Cerebellar cortex (tissue), 1 donor: ENCODE measurements around the gene RNF181.
A peak's percentile ranks its signal among the peaks of the same experiment; 100 is the strongest.
"Not testable (repeated sequence)": the region's sequence is repeated elsewhere in the genome, so short reads cannot be mapped to it uniquely, and the experiment has no call there.

Experiments used
- DNase-seq: peaks from one replicate; pipeline ENCODE4 v3.0.0-alpha.2; 2015; ENCODE audit warnings: low spot score

The RNF181 gene, protein sequence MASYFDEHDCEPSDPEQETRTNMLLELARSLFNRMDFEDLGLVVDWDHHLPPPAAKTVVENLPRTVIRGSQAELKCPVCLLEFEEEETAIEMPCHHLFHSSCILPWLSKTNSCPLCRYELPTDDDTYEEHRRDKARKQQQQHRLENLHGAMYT

DNA sequence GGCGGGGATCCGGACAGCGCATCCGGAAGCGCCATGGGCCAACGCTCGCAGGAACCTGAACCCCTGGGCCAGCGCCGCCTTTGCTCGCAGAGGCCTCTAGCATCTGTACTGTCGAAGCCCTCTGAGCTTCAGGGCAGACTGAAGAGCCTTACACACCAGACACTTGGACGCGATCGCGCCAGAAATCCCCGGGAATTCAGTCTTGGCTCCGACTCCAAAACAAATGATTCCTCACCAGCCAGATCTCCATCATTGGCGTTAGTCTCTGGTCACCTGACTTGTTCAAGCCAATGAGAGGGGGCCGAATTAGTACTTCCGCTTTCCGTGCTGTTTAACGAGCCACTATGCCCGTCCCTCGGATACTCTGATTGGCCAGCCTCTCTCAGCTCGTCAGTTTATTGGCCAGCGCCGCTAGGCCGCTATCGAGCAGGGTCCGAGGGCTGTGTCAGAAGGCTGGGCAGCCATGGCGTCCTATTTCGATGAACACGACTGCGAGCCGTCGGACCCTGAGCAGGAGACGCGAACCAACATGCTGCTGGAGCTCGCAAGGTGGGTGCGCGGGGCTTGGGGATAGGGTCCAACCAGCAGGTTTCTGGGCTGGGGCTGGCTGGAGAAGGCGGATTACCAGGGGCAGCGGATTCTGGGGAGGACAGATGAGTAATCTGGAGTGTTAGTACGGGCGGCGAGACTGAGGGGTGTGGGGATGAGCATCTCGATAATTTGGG, at the start of gene RNF181:
RNF181 (plus strand) TSS at position 445 of the 725 bp plus-strand sequence; CDS start at position 464, 19 bp downstream.
- DNase-seq, result peak; percentile 100

DNA sequence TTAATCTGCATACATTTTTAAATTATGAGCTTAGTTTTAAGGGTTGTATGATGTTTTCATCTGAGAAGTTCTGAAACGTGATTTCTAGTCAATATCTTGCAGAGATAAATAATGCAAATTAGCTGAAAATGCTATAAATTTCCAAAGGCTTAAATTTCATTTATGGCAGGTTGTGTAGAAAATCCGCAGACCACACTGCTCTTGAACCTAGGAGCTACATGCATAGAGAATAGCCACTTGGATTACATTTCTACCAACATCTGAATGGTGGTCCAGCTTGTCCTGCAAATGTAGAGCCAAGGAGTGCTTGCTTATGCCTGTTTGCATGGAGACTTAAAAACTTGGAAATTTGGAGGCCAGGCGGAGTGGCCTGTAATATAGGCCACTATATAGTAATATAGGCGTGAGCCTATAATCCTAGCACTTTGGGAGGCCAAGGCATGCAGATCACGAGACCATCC, 49.7 kb upstream of the RNF181 start:
- DNase-seq, result peak; percentile 53

DNA sequence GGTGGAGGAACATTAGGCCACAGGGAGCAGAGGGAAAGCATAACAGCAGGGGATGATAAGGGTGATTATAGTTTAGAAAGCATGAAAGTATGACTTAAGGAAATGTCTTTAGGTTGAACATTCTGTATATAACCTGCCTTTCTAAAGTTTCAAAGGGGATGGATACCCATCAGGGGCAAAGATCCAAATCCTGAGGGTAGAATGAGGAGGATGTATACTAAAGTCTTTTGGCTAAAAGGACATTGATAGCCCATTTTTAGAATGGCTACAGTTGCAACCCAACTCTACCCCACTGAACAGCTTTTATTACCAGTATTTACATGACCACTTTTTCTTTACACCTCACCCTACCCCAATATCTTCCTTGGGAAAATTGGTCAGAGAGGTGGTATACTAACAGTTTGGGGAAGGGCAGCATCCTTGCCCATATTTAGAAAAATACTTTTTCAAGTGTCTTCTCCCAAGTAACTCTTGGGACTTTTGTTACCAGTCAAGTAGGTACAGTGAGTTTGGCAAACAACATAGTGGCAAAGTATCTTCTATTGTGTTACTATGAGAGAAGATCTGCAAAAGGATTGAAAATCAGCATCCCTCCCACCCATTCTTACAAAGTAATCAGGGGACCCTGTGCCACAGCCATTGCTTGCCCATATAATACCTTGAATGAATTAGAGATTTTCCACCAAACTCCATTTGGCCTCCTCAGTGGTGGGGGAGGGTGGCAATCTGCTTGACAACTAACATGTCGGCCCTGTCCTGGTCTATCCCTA, 48.3 kb upstream of the RNF181 start:
- no peak for DNase-seq

DNA sequence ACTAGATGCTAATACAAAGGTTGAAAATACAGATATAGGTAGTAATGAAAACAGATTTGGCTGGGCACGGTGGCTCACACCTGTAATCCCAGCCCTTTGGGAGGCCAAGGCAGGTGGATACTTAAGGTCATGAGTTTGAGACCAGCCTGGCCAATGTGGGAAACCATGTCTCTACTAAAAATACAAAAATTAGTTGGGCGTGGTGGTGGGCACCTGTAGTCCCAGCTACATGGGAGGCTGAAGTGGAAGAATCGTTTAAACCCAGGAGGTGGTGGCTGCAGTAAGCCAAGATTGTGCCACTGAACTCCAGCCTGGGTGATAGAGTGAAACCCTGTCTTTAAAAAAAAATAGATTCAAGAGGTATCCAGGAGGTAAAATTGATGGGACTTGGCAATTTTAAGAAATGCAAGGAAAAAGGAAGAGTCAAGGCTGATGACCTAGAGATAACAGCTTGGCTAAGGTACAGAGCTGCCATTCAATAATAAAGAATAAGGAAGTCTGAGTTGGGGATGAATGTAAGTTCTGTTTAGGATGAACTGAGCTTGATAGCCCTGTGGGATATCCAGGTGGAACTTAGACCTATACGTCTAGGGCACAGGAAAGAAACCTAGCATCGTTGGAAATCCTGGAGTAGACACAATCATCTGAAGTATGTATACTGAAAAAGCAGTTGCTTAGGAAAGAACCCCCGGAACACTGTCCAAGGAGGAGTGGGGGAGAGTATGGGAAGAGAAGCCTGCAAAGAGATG, 47.5 kb upstream of the RNF181 start:
- DNase-seq, result no peak

DNA sequence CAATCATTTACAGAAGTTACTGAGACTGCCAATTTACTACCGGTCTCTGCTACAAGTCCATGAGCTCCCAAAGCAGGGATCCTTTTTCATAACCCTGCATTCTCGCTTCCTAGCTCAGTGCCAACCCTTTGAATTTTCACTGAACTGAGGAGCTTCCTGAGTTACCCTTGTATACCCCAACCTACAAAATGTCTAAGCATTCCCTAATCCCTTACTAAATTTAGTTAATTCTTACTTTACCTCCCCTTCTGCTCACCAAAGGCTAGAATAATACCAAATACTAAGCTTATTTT, 47.0 kb upstream of the RNF181 start:
- no peak for DNase-seq

DNA sequence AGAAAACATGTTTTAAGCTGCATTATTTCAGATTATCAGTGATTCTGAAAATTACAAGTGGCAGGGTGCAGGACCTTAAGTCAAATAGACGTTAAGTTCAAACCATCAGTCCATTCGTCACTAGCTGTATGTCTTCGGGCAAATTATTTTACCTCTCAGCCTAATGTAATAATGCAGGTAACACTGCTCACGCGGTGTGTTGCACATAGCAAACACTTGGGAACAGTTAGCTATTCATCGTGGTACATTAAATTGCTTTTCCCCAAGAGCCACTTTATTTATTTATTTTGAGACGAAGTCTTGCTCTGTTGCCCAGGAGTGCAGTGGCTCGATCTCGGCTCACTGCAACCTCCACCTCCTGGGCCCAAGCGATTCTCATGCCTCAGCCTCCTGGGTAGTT, 46.5 kb upstream of the RNF181 start:
- DNase-seq, result no peak

DNA sequence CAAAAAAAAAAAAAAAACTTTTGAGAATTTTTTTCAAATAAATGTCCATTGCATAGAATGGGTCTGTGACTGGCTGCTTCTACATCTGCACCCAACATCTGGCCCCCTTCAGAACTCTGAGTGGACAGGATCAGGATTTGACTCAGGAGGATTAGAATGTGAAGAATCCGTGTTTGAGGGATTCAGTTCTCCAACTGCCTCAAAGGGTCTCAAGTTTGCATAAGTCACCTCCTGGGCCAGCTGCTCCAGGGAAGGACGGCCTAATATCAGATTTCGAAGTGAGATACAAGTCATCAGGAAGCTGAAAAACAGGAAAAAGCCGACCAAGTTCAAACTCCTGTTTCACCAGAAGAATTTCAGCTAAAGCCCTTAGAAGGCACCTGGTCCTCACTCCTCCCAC, 45.7 kb upstream of the RNF181 start:
- DNase-seq, result no peak

DNA sequence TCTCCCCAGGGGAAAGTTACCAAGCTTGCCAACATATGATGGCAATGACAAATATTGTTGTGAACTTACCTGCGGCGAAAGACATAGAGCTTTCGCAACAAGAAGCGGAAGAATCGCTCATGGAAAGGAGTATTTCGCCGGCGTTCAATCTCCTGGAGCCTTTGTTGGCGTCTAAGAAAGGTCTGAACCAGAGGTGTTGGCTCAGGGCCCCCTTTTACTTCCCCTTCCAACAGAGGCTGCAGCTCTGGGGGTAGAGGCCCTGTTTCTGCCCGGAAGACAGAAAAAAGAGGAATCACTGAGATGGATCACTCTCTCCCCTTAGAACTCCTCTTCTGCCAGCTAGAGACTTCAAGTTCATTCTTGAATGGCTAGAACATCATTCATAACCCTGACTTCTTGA, 45.1 kb upstream of the RNF181 start:
- DNase-seq, result no peak

DNA sequence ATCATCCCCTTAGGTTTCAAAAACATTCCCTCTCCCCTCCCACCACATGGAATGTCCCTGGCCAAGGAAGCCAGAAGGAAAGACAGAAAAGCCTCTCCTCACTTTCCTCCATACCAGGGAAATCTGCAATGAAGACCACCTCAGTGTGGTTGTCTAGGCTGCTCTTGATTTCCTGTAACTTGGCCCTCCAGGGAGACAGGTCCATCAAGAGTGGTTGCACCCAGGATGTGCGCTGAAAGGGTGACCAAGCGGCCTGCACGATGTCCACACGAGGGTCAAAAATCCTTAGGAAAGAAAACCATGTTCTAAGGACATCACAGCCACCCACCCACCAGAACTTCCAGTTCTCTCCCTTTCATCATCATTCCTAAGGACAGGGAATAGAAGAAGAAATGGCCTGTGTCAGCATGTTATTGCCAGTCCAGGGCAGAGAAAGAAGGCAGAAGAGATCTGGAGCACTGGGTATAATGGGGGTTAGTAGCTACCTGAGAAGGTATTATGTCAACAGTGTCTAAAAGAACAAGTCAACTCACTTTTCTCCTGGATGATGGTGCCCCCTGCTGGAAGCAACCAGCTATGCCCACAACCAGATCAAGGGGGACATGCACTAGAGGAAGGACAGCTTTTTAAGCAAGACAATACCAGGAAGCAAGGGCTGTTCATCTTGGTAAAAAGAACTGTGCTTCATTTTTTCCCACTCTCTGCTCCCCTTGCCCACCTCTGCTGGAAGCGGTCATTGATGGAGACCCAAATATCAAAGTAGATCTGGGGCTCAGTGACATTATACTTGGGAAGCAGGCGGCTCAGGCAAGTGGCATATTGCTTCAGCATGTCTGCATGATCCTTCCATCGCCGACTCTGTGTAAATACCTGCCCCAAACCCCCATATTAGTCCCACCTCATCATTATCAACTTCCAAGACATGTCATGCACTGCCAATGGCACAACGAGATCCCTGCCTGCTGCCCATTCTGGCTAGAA, 43.6 kb upstream of the RNF181 start:
- DNase-seq, result peak; percentile 92

DNA sequence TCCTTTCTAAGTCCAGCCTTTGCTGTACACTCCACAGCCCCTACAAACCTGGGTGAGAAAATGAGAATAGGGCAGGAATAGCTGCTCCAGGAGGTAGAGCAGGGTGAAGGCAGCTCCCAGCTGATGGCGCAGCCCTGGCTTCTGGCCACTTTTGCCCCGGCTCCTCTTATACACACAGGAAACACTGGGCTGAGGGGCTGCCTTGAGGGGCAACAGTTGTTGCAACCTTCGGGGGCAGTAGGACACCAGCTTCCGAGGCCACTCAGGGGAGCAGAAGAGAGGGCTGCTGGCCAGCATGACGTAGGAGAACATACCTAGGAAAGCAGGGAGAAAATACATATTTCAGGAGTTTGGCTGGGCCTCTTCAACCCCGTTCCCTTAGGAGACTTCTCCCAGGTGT, 42.4 kb upstream of the RNF181 start:
- DNase-seq, result no peak

DNA sequence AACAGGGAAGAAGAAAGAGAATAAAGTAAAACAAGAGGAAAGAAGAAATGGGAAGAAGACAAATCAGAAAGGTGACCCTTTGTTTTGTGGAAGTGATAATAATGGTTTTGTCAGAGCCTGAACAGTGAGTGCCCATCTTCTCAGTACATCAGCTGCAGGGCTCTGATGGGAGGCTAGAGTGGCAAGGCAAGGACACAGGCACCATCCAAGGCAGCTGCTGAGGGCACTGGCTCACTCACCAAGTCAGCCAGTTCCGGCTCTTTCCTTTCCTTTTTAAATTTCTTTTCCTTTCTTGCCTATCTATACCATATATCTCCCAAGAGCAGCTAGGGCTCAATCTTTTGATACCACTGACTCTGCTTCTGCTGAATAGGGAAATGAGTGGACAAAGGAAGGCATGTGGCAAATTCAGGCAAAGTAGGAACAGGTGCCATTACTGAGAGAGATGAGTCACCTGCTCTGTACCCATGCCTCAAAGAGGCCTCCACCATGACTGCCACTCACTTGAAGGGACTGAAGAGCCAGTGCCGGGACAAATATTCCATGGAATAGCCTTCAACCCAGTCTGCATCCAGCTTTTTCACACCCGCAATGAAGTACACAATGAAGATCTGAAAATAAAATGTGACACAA, 40.4 kb upstream of the RNF181 start:
- no peak for DNase-seq

DNA sequence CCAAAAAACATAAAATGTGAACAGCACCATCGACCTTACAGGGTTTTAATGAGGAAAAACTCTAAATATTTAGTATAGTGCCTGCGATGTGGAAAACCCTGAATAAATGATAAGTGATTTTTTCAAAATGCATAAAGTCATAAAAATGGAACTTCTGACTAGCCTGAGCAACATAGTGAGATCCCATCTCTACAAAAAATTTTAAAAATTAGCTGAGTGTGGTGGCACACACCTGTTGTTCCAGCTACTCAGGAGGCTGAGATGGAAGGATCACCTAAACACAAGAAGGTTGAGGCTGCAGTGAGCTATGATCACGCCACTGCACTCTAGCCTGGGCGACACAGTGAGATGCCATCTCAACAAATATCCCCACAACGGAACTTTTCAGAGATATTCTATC, 38.4 kb upstream of the RNF181 start:
- DNase-seq, result no peak

DNA sequence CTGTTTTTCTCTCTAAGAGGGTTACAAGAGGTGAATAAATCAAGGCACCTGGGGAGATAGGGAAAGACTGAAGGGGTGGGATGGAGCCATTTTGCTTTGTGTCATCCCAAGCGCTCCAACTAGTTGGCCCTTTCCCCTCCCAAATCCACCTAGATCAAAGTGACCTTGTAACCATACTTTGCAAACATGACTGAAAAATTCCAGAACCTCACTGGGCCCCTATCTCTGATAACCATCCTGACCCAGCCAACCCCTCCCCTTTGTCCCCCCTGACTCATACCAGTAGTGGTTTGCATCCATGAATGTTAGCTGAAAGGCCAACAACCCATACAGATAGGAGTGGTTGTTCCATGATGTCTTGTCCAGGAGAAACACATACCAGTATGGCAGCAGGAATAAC, 37.4 kb upstream of the RNF181 start:
- no peak for DNase-seq

DNA sequence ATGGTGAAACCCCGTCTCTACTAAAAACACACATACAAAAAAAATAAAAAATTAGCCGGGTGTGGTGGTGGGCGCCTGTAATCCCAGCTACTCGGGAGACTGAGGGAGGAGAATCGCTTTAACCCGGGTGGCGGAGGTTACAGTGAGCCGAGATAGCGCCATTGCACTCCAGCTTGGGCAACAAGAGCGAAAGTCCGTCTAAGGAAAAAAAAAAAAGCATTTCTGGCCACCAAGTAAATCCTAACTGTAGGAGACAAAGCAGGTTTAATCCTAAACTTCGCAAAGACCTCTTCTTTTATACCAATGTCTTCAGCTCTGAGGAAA, 35.2 kb upstream of the RNF181 start:
- not testable (repeated sequence) for DNase-seq

DNA sequence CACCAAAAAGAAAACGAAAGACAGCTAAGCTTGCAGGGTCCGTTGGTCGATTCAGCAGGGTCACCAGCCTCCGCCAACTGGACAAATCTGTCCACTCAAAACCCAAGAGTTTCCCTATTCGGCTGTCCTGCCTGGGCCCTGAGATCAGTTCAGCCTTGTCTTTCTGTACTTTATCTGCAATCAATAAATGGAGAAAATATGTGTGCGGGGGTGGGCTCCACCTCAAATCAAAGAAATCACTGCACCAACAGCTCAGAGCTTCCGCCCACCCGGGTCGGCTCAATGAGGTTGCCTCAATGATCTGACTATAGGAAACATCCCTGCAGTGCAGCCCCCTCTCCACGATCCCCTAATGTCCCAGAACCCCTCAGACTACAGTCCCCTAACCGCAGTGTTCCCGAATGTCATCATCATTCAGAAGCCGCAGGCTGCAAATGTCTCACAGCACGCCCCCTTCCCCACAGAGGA, 34.7 kb upstream of the RNF181 start:
- DNase-seq, result no peak

DNA sequence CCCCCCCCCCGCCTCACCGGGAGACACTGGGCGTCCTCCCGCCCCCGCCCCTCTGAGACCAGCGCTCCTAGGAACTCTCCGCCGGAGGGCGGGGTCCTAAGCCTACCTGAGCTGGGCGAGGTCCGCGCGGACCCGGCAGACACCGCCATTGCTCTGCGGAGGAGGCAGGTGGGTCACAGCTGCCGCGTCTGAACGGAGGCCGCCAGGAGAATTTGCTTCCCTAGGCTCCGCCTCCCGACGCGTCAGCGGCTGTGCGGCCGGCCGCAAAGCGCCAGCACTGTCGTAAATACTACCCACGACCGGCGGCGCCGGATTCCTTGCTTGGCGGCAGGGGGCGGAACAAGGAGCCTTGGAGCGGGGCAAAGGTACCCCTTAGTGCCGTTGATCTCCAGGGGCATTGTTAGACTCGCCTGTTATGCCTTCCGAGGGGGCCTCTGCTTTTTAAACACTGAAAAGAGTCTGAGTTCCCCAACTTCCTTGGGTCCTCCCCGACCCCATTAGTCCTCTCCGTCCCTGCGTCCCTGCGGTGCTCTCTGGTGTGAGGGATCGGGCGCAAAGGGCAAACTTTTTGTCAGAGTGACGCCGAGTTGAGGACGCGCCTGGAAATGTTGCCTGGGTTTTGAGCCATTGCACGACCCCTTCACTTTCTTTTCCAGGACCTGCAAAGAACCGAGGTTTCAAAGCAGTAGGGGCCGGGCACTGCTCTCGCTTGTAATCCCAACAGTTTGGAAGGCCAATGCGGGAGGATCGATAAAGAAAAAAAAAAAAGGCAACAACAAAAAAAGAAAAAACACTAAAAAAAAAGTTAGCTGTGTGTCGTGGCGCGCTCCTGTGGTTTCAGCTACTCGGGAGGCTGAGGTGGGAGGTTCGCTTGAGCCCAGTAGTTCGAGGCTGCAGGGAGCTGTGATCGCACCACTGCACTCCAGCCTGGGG, 34.0 kb upstream of the RNF181 start, which contains the start of gene GGCX:
GGCX (minus strand) TSS at position 214 of the 933 bp plus-strand sequence; CDS start at position 149, 65 bp downstream.
- peak; percentile 94 for DNase-seq

DNA sequence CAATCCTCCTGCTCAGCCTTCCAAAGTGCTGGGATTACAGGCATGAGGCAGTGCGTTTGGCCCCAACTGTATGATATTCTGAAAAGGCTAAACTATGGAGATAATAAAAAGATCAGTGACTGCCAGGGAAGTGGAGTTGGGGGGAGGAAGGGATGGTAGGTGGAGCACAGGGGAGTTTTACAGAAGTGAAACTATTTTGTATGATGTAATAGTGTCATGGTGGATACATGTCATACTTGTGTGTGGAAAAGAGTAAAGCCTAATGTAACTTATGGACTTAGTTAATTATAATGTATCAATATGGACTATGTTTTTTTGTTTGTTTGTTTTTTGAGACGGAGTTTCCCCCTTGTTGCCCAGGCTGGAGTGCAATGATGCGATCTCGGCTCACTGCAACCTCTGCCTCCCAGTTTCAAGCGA, 31.4 kb upstream of the RNF181 start:
- DNase-seq, result no peak

DNA sequence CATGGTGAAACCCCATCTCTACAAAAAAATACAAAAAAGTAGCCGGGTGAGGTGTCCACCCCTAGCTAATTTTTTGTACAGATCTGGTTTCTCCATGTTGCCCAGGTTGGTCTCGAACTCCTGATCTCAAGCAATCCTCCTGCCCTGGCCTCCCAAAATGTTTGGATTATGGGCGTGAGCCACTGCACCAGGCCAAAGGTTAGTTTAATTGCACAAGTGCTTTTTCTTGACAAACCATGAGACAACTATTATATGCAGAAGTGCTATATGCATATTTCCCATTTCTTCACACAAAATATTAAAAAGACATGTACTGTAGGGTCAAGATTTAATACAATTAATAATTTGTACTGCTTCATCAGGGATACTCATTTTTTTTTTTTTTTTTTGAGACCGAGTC, 29.3 kb upstream of the RNF181 start:
- DNase-seq, result no peak

DNA sequence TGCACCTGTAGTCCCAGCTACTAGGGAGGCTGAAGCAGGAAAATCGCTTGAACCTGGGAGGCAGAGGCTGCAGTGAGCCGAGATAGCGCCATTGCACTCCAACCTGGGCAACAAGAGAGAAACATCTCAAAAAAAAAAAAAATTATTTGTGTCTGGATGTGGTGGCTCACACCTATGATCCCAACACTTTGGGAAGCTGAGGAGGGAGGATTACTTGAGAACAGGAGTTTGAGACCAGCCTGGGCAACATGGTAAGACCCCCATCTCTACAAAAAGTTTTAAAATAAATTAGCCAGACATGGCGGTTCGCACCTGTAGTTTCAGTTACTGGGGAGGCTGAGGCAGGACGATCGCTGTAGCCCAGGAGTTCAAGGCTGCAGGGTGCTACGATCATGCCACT, 19.8 kb upstream of the RNF181 start:
- no peak for DNase-seq

DNA sequence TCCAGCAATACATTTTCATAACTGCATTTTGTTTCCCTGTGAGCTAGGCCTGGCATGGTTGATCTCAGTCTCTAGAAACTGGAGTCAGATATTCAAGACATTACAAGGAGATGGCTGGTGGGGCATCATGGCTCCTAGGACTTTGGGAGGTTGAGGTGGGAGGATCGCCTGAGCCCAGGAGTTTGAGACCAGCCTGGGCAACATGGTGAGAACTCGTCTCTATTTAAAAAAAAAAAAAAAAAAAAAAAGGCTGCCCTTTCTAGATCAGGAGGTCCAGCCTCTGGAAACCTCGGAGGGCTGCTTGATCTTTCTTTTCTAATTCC, 18.5 kb upstream of the RNF181 start:
- no peak for DNase-seq
